Mucosa of descending colon (tissue), 3 donors: ENCODE results near the gene GRHPR. TPM values are rescaled to one million over a fixed set of nuclear protein-coding genes. Genes with fewer than 3 reads are reported as not detected.

ENCODE experiments used
- ATAC-seq: fragments of 200-7000 bp; cut with Tn5 transposase; one replicate; pipeline ENCODE4 v1.9.1; 2020; ENCODE audit warnings: mild to moderate bottlenecking, moderate library complexity
- DNase-seq, 3 donors: peaks; one replicate each; pipeline ENCODE4 v3.0.0-alpha.2; 2020
- H3K36me3 ChIP-seq: fragments of 200-600 bp; one replicate; pipeline ENCODE4 v1.8.0; 2021; ENCODE audit warnings: low read depth, mild to moderate bottlenecking
- H3K4me1 ChIP-seq: fragments of 200-600 bp; one replicate; pipeline ENCODE4 v1.8.0; 2021; ENCODE audit warnings: low read depth, mild to moderate bottlenecking
- H3K4me3 ChIP-seq: fragments of 200-600 bp; one replicate; pipeline ENCODE4 v1.8.0; 2021; ENCODE audit warnings: mild to moderate bottlenecking
- H3K9me3 ChIP-seq: fragments of 200-600 bp; one replicate; pipeline ENCODE4 v1.8.0; 2021; ENCODE audit warnings: mild to moderate bottlenecking
- intact Hi-C, 2 donors: fragments of 100-400 bp; cut with DNase I in 1 of 2; cut with micrococcal nuclease in 1 of 2; formaldehyde crosslinking; loops; one replicate each; pipeline versions ENCODE4 v1.11.0 to v1.11.1; 2022; cut with DNase I, micrococcal nuclease
- total RNA-seq, 3 donors: library from RNA; stranded (reverse); fragmentation: NEBNext Ultra II Directional in 2 of 3; extraction: Animal tissue kit (Norgen Biotek cat#: 25700) in 2 of 3; gene quantifications; one replicate each; pipeline versions ENCODE4 v1.2.1 to v1.2.4, GENCODE V29; 2021 to 2023
- TF ChIP-seq, protein P1 (sequence below): fragments of 200-600 bp; IDR thresholded peaks from one replicate; pipeline ENCODE4 v1.8.0; 2022; ENCODE audit warnings: antibody characterized with exemption, mild to moderate bottlenecking
- donor health status: DM: no; HTN: no; CAD: no; lungs with moderate emphysema.
- donor health status: DM: no; HTN: no; CAD: no.
- donor health status: DM: no; HTN: yes; CAD: no.

GRHPR gene
- total RNA-seq, 3 donors from 2014 or later = 63.0 to 81.3 (median 79.5) TPM

DNA sequence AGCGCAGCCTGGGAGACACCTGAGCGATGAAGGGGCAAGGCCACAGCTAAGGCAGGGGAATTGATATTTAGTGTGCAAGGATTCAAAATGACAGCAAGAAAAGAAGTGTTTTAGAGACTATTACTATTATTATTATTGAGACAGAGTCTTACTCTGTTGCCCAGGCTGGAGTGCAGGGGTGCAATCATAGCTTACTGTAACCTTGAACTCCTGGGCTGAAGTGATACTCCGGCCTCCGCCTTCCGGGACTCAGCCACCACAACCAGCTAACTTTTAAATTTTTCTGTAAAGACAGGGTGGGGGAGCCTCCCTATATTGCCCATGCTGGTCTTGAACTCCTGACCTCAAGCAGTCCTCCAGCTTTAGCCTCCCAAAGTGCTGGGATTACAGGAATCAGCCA, 3.3 kb upstream of the GRHPR start:
- TF ChIP-seq, protein P1, sequence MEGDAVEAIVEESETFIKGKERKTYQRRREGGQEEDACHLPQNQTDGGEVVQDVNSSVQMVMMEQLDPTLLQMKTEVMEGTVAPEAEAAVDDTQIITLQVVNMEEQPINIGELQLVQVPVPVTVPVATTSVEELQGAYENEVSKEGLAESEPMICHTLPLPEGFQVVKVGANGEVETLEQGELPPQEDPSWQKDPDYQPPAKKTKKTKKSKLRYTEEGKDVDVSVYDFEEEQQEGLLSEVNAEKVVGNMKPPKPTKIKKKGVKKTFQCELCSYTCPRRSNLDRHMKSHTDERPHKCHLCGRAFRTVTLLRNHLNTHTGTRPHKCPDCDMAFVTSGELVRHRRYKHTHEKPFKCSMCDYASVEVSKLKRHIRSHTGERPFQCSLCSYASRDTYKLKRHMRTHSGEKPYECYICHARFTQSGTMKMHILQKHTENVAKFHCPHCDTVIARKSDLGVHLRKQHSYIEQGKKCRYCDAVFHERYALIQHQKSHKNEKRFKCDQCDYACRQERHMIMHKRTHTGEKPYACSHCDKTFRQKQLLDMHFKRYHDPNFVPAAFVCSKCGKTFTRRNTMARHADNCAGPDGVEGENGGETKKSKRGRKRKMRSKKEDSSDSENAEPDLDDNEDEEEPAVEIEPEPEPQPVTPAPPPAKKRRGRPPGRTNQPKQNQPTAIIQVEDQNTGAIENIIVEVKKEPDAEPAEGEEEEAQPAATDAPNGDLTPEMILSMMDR = no peak
- H3K4me3 ChIP-seq = no peak overlapping the region
- intact Hi-C loops = no loop called here

DNA sequence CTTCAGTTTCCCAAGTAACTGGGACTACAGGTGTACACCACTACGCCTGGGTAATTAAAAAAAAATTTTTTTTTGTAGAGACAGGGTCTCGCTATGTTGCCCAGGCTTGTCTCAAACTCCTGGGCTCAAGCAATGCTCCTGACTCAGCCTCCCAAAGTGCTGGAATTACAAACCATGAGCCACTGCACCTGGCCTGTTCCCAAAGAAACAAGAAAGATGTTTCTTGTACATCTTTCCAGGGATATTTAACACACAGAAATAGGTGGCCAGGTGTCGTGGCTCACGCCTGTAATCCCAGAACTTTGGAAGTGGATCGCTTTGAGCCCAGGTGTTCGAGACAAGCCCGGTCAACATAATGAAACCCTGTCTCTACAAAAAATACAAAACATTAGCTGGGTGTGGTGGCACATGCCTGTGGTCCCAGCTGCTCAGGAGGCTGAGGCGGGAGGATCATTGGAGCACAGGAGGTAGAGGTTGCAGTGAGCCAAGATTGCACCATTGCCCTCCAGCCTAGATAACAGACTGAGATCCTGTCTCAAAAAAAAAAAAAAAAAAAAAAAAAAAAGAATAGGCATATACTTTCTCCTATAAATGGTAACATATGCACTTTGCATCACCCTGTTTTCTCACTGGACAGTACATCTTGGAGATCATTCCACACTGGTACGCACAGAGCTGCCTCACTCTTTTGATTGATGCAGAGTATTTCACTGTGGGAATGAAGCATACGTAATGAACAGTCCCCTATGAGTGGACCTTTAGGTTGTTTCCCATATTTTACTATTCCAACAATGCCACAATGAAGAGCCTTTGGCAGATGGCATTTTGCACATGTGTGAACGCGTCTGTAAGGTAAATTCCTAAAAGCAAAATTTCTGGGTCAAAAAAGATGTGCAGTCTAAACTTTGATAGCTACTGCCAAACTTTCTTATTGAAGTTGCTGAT, 2.0 kb upstream of the GRHPR start:
- H3K36me3 ChIP-seq = no peaks in the 10 kb centered on the region
- H3K4me1 ChIP-seq = peaks cover 17% of the 10 kb centered on the region
- intact Hi-C loops = no loop called here
- DNase-seq = no peak
- TF ChIP-seq, protein P1 = no peak
- no peaks in the 10 kb centered on the region for H3K9me3 ChIP-seq
- ATAC-seq = no peak
- H3K4me3 ChIP-seq = no peak overlapping the region

More for the DNA sequence above, 3.3 kb upstream of the GRHPR start:
- Histone ChIP-seq H3K36me3 (no peaks in the 10 kb centered on the region), H3K9me3 (no peaks in the 10 kb centered on the region), H3K4me1 (peaks cover 15% of the 10 kb centered on the region)
- no peak for DNase-seq
- no peak for ATAC-seq

DNA sequence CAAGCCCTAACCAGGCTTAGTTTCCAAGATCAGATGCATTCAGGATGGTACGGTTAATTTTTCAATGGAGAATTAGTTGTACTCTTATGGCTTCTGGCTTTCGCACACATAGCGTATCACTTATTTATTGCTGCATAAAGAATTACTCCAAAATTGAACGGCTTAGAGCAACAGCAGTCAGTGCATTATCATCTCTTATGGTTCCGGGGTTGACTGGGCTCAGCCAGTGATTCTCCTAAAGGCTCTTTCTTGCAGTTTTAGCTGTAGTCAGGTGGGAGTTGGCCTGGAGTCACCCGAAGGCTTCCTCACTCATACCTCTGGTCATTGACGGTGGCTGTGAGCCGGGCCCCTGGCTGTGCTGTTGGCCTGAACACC, 595 bp upstream of the GRHPR start:
- intact Hi-C loops = no loop called here
- no peak for DNase-seq
- Histone ChIP-seq H3K36me3 (no peaks in the 10 kb centered on the region), H3K4me1 (peaks cover 16% of the 10 kb centered on the region), H3K4me3 (no peak overlapping the region), H3K9me3 (no peaks in the 10 kb centered on the region)
- TF ChIP-seq, protein P1 = no peak
- no peak for ATAC-seq

DNA sequence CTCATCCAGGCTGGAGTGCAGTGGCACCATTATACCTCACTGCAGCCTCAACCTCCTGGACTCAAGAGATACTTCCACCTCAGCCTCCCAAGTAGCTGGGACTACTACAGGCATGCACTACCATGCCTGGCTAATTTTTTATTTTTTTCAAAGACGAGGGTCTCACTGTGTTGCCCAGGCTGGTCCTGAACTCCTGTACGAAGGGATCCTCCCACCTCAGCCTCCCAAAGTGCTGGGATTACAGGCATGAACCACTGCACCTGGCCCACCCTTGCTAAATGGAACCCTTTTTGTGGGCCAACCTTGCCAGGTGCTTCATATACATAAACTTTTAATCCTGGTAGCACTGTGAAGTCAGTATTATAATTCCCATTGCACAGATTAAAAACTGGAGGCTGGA, 1.0 kb downstream of the GRHPR start:
- ATAC-seq (no peak), DNase-seq (no peak)
- Histone ChIP-seq H3K9me3 (no peaks in the 10 kb centered on the region), H3K36me3 (no peaks in the 10 kb centered on the region), H3K4me3 (no peak overlapping the region), H3K4me1 (peaks cover 16% of the 10 kb centered on the region)
- intact Hi-C loops = no loop called here
- TF ChIP-seq, protein P1 = no peak

DNA sequence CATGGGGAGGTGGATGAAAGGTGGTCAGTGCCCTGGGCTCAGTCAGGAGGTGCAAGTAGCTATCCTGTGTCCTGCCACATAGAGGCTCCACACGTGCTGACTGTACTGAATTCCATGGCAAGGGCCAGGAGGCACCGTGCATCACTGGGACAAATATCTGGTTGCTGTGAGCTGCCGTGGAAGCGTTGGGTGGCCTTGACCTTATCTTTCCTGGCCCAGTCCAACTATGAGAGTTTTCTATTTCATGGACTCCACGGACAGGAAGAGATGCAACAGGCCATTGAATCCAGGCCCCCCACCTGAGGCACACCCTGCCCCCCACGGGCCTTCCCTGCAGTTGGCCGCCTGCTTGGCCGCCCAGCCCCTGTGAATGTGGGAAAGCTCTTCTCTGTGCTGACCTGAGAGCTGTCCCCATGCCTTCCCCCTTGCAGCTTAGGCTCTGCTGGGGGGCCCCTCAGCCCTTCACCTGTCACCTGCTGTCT, 1.7 kb downstream of the GRHPR start:
- ATAC-seq (no peak), DNase-seq (no peak)
- Histone ChIP-seq H3K4me3 (no peak overlapping the region), H3K9me3 (no peaks in the 10 kb centered on the region), H3K4me1 (peaks cover 16% of the 10 kb centered on the region), H3K36me3 (no peaks in the 10 kb centered on the region)
- TF ChIP-seq, protein P1 = no peak
- intact Hi-C loops = no loop called here
